HG02884 (cell line): ENCODE data around the gene FANK1.
"Not testable (repeated sequence)": the region's sequence is repeated elsewhere in the genome, so short reads cannot be mapped to it uniquely, and the experiment has no call there.

Experiments used
- ATAC-seq: cut with Tn5 transposase; IDR thresholded peaks from one replicate; pipeline ENCODE4 v1.9.1; 2021; ENCODE audit warnings: mild to moderate bottlenecking, moderate library complexity; ENCODE audit not compliant: unreplicated experiment

FANK1 gene

GRCh38 chr10:125886914-125887512 is 9.4 kb upstream of the FANK1 start:
- no peak for ATAC-seq

GRCh38 chr10:125889441-125889840 is 6.9 kb upstream of the FANK1 start:
- not testable (repeated sequence) for ATAC-seq

- ATAC-seq = not testable (repeated sequence)
These were observed 4.0 kb upstream of the FANK1 start for GRCh38 chr10:125892402-125892801.

- not testable (repeated sequence) for ATAC-seq
These were observed 2.2 kb upstream of the FANK1 start for GRCh38 chr10:125894176-125894575.

GRCh38 chr10:125895130-125896087 is 955 bp upstream of the FANK1 start:
- ATAC-seq = peak; percentile 43

- not testable (repeated sequence) for ATAC-seq
These were observed 953 bp downstream of the FANK1 start for GRCh38 chr10:125897317-125897716.

- not testable (repeated sequence) for ATAC-seq
These were observed 4.6 kb downstream of the FANK1 start for GRCh38 chr10:125900963-125901362.

- ATAC-seq = not testable (repeated sequence)
These were observed 6.8 kb downstream of the FANK1 start for GRCh38 chr10:125903135-125903640.

- not testable (repeated sequence) for ATAC-seq
These were observed 9.0 kb downstream of the FANK1 start for GRCh38 chr10:125905069-125905994.

GRCh38 chr10:125907598-125907997 is 11.2 kb downstream of the FANK1 start:
- ATAC-seq = not testable (repeated sequence)

- not testable (repeated sequence) for ATAC-seq
These were observed 12.4 kb downstream of the FANK1 start for GRCh38 chr10:125908813-125909212.

GRCh38 chr10:125909491-125909890 is 13.1 kb downstream of the FANK1 start:
- not testable (repeated sequence) for ATAC-seq

- no peak for ATAC-seq
These were observed 14.8 kb downstream of the FANK1 start for GRCh38 chr10:125911145-125911544.

- no peak for ATAC-seq
These were observed 15.6 kb downstream of the FANK1 start for GRCh38 chr10:125911990-125912389.

GRCh38 chr10:125913277-125913676 is 16.9 kb downstream of the FANK1 start:
- not testable (repeated sequence) for ATAC-seq

- ATAC-seq = no peak
These were observed 20.6 kb downstream of the FANK1 start for GRCh38 chr10:125916977-125917376.

GRCh38 chr10:125917704-125918361 is 21.5 kb downstream of the FANK1 start:
- ATAC-seq = not testable (repeated sequence)

GRCh38 chr10:125921643-125922306 is 25.4 kb downstream of the FANK1 start:
- not testable (repeated sequence) for ATAC-seq

GRCh38 chr10:125925262-125925834 is 29.0 kb downstream of the FANK1 start:
- no peak for ATAC-seq
